K562 (cell line): Measurements from ENCODE around the gene THG1L. TPM values are rescaled to one million over a fixed set of nuclear protein-coding genes. Genes with fewer than 3 reads are reported as not detected.

Source experiments
- ARID2 ChIP-seq: fragments of 450-650 bp; IDR thresholded peaks from 2 replicates; pipeline ENCODE4 v1.6.1; 2017; ENCODE audit warnings: antibody characterized with exemption, mild to moderate bottlenecking
- CBX5 ChIP-seq: IDR thresholded peaks from 2 replicates; pipeline ENCODE4 v1.6.1; 2014; ENCODE audit warnings: low read depth, borderline replicate concordance
- ESRRA ChIP-seq: fragments of 450-650 bp; IDR thresholded peaks from 2 replicates; pipeline ENCODE4 v1.6.1; 2014; ENCODE audit warnings: low read depth, mild to moderate bottlenecking, moderate library complexity, borderline replicate concordance
- KAT7 ChIP-seq: sonication (generic); formaldehyde crosslinking; IDR thresholded peaks from 2 replicates; pipeline ENCODE4 v1.8.0; 2022; ENCODE audit warnings: missing genetic modification reagents, mild to moderate bottlenecking, borderline replicate concordance
- KLF1 ChIP-seq: fragments of 450-650 bp; IDR thresholded peaks from 2 replicates; pipeline ENCODE4 v1.6.1; 2016; ENCODE audit warnings: missing genetic modification characterization, missing compliant biosample characterization
- NBN ChIP-seq: fragments of 450-650 bp; IDR thresholded peaks from 2 replicates; pipeline ENCODE4 v1.6.1; 2016; ENCODE audit warnings: low read depth, mild to moderate bottlenecking
- NFYB ChIP-seq: IDR thresholded peaks from 2 replicates; pipeline ENCODE4 v1.6.1; 2011; ENCODE audit warnings: mild to moderate bottlenecking, moderate library complexity; ENCODE audit not compliant: insufficient read length; ENCODE audit errors: extremely low read depth
- POLR2H ChIP-seq: IDR thresholded peaks from 2 replicates; pipeline ENCODE4 v1.6.1; 2016; ENCODE audit warnings: missing genetic modification characterization, low read depth, mild to moderate bottlenecking, control low read depth, missing compliant biosample characterization, moderate library complexity
- PYGO2 ChIP-seq: fragments of 450-650 bp; IDR thresholded peaks from 2 replicates; pipeline ENCODE4 v1.6.1; 2016; ENCODE audit warnings: mild to moderate bottlenecking, missing genetic modification characterization, moderate library complexity, missing compliant biosample characterization
- SMAD1 ChIP-seq: fragments of 150-350 bp; IDR thresholded peaks from 2 replicates; pipeline ENCODE4 v1.6.1; 2014; ENCODE audit warnings: low read length, low read depth; ENCODE audit not compliant: partially characterized antibody
- ZFP30 ChIP-seq: fragments of 250-450 bp; sonication (Bioruptor Pico); IDR thresholded peaks from 2 replicates; pipeline ENCODE4 v1.8.0; 2022; ENCODE audit warnings: moderate library complexity, mild to moderate bottlenecking, inconsistent platforms, borderline replicate concordance
- ZNF316 ChIP-seq: fragments of 450-650 bp; IDR thresholded peaks from 2 replicates; pipeline ENCODE4 v1.6.1; 2016
- ZNF668 ChIP-seq: fragments of 250-450 bp; sonication (Bioruptor Pico); IDR thresholded peaks from 2 replicates; pipeline ENCODE4 v1.8.0; 2022; ENCODE audit warnings: mild to moderate bottlenecking, inconsistent platforms
- ZNF75A ChIP-seq: fragments of 450-650 bp; formaldehyde crosslinking; IDR thresholded peaks from 2 replicates; pipeline ENCODE4 v1.4.0; 2020; ENCODE audit warnings: mild to moderate bottlenecking
- polyA plus RNA-seq, 8 experiments: library from polyadenylated mRNA; depleted of rRNA in 4 of 8; stranded (reverse) in 5 of 8; unstranded in 3 of 8; fragments of >200 nt; fragmentation: Nextera tagmentation in 2 of 8; fragmentation: Illumina TruSeq in 1 of 8; extraction: Ambion mirVana in 2 of 8; extraction: Trizol in 1 of 8; gene quantifications; 2 replicates each; pipeline versions ENCODE4 v1.2.1 to v1.2.3, GENCODE V29; 2011 to 2014; ENCODE audit warnings: inconsistent platforms in 1 of 8, missing spikeins in 1 of 8
- total RNA-seq, 7 experiments: library from RNA; depleted of rRNA in 6 of 7; stranded (reverse); fragments of >200 nt in 6 of 7; fragmentation: Illumina TruSeq in 2 of 7; extraction: Trizol in 2 of 7; gene quantifications; 2 replicates each; pipeline versions ENCODE4 v1.2.1 to v1.2.3, GENCODE V29; 2011 to 2021; ENCODE audit warnings: low replicate concordance in 1 of 7
- TF ChIP-seq, protein P1 (sequence below), 2 experiments: IDR thresholded peaks; 2 replicates each; pipeline ENCODE4 v1.6.1; 2011; ENCODE audit warnings: borderline replicate concordance in 1 of 2, control low read depth in 1 of 2, low read depth in 1 of 2, low read length in 1 of 2, mild to moderate bottlenecking in 1 of 2, mixed read lengths in 1 of 2, moderate library complexity in 1 of 2; ENCODE audit not compliant: insufficient read depth in 1 of 2, insufficient read length in 1 of 2, poor library complexity in 1 of 2, severe bottlenecking in 1 of 2; ENCODE audit errors: extremely low read depth in 1 of 2
- TF ChIP-seq, protein P2 (sequence below): fragments of 250-450 bp; sonication (Bioruptor Pico); IDR thresholded peaks from 2 replicates; pipeline ENCODE4 v1.5.0; 2020; ENCODE audit warnings: mild to moderate bottlenecking, borderline replicate concordance
- TF ChIP-seq, protein P3 (sequence below): fragments of 250-450 bp; sonication (Bioruptor Pico); IDR thresholded peaks from 2 replicates; pipeline ENCODE4 v1.4.0; 2020; ENCODE audit warnings: mild to moderate bottlenecking, moderate library complexity
- TF ChIP-seq, protein P4 (sequence below): sonication (generic); IDR thresholded peaks from 2 replicates; pipeline ENCODE4 v1.6.1; 2016
- TF ChIP-seq, protein P5 (sequence below): fragments of 250-450 bp; sonication (Bioruptor Pico); IDR thresholded peaks from 2 replicates; pipeline ENCODE4 v1.8.0; 2022; ENCODE audit warnings: moderate library complexity, mild to moderate bottlenecking, inconsistent platforms

The THG1L gene
- total and polyA plus RNA-seq, 9 of the 15 experiments (the other 6 are each of a cell fraction or from before 2014, with no cell fraction given): 21.8 to 40.7 (median 28.0) TPM

GRCh38 chr5:157732596-157733262 is 1.5 kb downstream of the THG1L start (continued):
- TF ChIP-seq, protein P1, sequence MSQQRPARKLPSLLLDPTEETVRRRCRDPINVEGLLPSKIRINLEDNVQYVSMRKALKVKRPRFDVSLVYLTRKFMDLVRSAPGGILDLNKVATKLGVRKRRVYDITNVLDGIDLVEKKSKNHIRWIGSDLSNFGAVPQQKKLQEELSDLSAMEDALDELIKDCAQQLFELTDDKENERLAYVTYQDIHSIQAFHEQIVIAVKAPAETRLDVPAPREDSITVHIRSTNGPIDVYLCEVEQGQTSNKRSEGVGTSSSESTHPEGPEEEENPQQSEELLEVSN (IDR thresholded peaks at IDR 0.05; ENCODE audit: borderline replicate concordance in 1 of 2, extremely low read depth in 1 of 2, insufficient read depth in 1 of 2, insufficient read length in 1 of 2, low read depth in 1 of 2, low read length in 1 of 2, poor library complexity in 1 of 2, severe bottlenecking in 1 of 2): no peak
- TF ChIP-seq PYGO2 (no peak), ZNF668 (CRISPR knock-in tag) (no peak), ZFP30 (CRISPR knock-in tag) (no peak), NBN (no peak), ZNF75A (CRISPR knock-in tag) (no peak), CBX5 (no peak), KLF1 (tag) (no peak), ARID2 (no peak), ESRRA (no peak), ZNF316 (no peak), NFYB (no peak), SMAD1 (no peak), POLR2H (tag) (no peak), KAT7 (CRISPR knock-in tag) (no peak)
- TF ChIP-seq, protein P2, sequence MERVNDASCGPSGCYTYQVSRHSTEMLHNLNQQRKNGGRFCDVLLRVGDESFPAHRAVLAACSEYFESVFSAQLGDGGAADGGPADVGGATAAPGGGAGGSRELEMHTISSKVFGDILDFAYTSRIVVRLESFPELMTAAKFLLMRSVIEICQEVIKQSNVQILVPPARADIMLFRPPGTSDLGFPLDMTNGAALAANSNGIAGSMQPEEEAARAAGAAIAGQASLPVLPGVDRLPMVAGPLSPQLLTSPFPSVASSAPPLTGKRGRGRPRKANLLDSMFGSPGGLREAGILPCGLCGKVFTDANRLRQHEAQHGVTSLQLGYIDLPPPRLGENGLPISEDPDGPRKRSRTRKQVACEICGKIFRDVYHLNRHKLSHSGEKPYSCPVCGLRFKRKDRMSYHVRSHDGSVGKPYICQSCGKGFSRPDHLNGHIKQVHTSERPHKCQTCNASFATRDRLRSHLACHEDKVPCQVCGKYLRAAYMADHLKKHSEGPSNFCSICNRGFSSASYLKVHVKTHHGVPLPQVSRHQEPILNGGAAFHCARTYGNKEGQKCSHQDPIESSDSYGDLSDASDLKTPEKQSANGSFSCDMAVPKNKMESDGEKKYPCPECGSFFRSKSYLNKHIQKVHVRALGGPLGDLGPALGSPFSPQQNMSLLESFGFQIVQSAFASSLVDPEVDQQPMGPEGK (CRISPR knock-in tag): no peak
- TF ChIP-seq, protein P3, sequence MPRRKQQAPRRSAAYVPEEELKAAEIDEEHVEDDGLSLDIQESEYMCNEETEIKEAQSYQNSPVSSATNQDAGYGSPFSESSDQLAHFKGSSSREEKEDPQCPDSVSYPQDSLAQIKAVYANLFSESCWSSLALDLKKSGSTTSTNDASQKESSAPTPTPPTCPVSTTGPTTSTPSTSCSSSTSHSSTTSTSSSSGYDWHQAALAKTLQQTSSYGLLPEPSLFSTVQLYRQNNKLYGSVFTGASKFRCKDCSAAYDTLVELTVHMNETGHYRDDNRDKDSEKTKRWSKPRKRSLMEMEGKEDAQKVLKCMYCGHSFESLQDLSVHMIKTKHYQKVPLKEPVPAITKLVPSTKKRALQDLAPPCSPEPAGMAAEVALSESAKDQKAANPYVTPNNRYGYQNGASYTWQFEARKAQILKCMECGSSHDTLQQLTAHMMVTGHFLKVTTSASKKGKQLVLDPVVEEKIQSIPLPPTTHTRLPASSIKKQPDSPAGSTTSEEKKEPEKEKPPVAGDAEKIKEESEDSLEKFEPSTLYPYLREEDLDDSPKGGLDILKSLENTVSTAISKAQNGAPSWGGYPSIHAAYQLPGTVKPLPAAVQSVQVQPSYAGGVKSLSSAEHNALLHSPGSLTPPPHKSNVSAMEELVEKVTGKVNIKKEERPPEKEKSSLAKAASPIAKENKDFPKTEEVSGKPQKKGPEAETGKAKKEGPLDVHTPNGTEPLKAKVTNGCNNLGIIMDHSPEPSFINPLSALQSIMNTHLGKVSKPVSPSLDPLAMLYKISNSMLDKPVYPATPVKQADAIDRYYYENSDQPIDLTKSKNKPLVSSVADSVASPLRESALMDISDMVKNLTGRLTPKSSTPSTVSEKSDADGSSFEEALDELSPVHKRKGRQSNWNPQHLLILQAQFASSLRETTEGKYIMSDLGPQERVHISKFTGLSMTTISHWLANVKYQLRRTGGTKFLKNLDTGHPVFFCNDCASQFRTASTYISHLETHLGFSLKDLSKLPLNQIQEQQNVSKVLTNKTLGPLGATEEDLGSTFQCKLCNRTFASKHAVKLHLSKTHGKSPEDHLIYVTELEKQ (CRISPR knock-in tag): no peak
- TF ChIP-seq, protein P4, sequence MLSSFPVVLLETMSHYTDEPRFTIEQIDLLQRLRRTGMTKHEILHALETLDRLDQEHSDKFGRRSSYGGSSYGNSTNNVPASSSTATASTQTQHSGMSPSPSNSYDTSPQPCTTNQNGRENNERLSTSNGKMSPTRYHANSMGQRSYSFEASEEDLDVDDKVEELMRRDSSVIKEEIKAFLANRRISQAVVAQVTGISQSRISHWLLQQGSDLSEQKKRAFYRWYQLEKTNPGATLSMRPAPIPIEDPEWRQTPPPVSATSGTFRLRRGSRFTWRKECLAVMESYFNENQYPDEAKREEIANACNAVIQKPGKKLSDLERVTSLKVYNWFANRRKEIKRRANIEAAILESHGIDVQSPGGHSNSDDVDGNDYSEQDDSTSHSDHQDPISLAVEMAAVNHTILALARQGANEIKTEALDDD: peak; percentile 44; the same call in 1 of the 2 replicates
- TF ChIP-seq, protein P5, sequence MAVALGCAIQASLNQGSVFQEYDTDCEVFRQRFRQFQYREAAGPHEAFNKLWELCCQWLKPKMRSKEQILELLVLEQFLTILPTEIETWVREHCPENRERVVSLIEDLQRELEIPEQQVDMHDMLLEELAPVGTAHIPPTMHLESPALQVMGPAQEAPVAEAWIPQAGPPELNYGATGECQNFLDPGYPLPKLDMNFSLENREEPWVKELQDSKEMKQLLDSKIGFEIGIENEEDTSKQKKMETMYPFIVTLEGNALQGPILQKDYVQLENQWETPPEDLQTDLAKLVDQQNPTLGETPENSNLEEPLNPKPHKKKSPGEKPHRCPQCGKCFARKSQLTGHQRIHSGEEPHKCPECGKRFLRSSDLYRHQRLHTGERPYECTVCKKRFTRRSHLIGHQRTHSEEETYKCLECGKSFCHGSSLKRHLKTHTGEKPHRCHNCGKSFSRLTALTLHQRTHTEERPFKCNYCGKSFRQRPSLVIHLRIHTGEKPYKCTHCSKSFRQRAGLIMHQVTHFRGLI (CRISPR knock-in tag): no peak
